ENCODE measurements around the gene IRF2BPL.

The IRF2BPL gene

GRCh38 chr14:76987956-76988520 is 40.5 kb downstream of the IRF2BPL start:
- Histone ChIP-seq H3K9me2 (ENCODE audit: low read depth, low read length) (no peaks in the 10 kb centered on the region), H3K9me3 (ENCODE audit: low read length) (no peaks in the 10 kb centered on the region), H3K4me1 (ENCODE audit: insufficient read depth, low read length, severe bottlenecking) (no peaks in the 10 kb centered on the region), H3K79me2 (ENCODE audit: insufficient read depth, low read length) (no peaks in the 10 kb centered on the region), H3K9ac (ENCODE audit: low read length) (no peak overlapping the region), H2AFZ (ENCODE audit: low read length) (no peak overlapping the region), H4K20me1 (ENCODE audit: insufficient read depth, low read length) (no peaks in the 10 kb centered on the region), H3K4me3 (ENCODE audit: low read depth, low read length, poor library complexity, severe bottlenecking) (no peak overlapping the region), H3K27ac (ENCODE audit: low read depth, low read length, poor library complexity, severe bottlenecking) (no peak overlapping the region), H3F3A (ENCODE audit: insufficient read depth, low read length) (no peaks in the 10 kb centered on the region), H3K36me3 (ENCODE audit: insufficient read depth, low read length) (no peaks in the 10 kb centered on the region), H3K4me2 (ENCODE audit: low read length) (no peak overlapping the region), H3K27me3 (ENCODE audit: insufficient read depth, low read length) (peaks cover 4% of the 10 kb centered on the region; the same call in 1 of the 2 replicates)
- TF ChIP-seq EZH2 (IDR thresholded peaks at IDR 0.05; ENCODE audit: borderline replicate concordance, low read length): no peak
- no peak for TF ChIP-seq CTCF (IDR thresholded peaks at IDR 0.05; ENCODE audit: low read length)

GRCh38 chr14:76986231-76986565 is 42.3 kb downstream of the IRF2BPL start:
- no peak overlapping the region for H3K4me3 ChIP-seq (ENCODE audit: low read depth, low read length, poor library complexity, severe bottlenecking)
- peaks cover 8% of the 10 kb centered on the region; the same call in 1 of the 2 replicates for H3K27me3 ChIP-seq (ENCODE audit: insufficient read depth, low read length)
- no peaks in the 10 kb centered on the region for H3K4me1 ChIP-seq (ENCODE audit: insufficient read depth, low read length, severe bottlenecking)
- no peak overlapping the region for H3K4me2 ChIP-seq (ENCODE audit: low read length)
- TF ChIP-seq EZH2 (IDR thresholded peaks at IDR 0.05; ENCODE audit: borderline replicate concordance, low read length): no peak
- TF ChIP-seq CTCF (IDR thresholded peaks at IDR 0.05; ENCODE audit: low read length): no peak
- H4K20me1 ChIP-seq (ENCODE audit: insufficient read depth, low read length): no peaks in the 10 kb centered on the region
- no peaks in the 10 kb centered on the region for H3F3A ChIP-seq (ENCODE audit: insufficient read depth, low read length)
- no peaks in the 10 kb centered on the region for H3K36me3 ChIP-seq (ENCODE audit: insufficient read depth, low read length)
- no peak overlapping the region for H2AFZ ChIP-seq (ENCODE audit: low read length)
- no peak overlapping the region for H3K27ac ChIP-seq (ENCODE audit: low read depth, low read length, poor library complexity, severe bottlenecking)
- peaks cover 7% of the 10 kb centered on the region for H3K9me3 ChIP-seq (ENCODE audit: low read length)
- H3K9ac ChIP-seq (ENCODE audit: low read length): no peak overlapping the region
- no peaks in the 10 kb centered on the region for H3K9me2 ChIP-seq (ENCODE audit: low read depth, low read length)
- no peaks in the 10 kb centered on the region for H3K79me2 ChIP-seq (ENCODE audit: insufficient read depth, low read length)

- Histone ChIP-seq H3K9me2 (ENCODE audit: low read depth, low read length) (no peaks in the 10 kb centered on the region), H3K9me3 (ENCODE audit: low read length) (peaks cover 8% of the 10 kb centered on the region), H3K36me3 (ENCODE audit: insufficient read depth, low read length) (no peaks in the 10 kb centered on the region), H3K4me3 (ENCODE audit: low read depth, low read length, poor library complexity, severe bottlenecking) (no peak overlapping the region), H3K9ac (ENCODE audit: low read length) (no peak overlapping the region), H3K4me2 (ENCODE audit: low read length) (no peak overlapping the region), H3K79me2 (ENCODE audit: insufficient read depth, low read length) (no peaks in the 10 kb centered on the region), H3K4me1 (ENCODE audit: insufficient read depth, low read length, severe bottlenecking) (no peaks in the 10 kb centered on the region), H4K20me1 (ENCODE audit: insufficient read depth, low read length) (no peaks in the 10 kb centered on the region), H3K27me3 (ENCODE audit: insufficient read depth, low read length) (peaks cover 8% of the 10 kb centered on the region; the same call in 1 of the 2 replicates), H2AFZ (ENCODE audit: low read length) (no peak overlapping the region), H3K27ac (ENCODE audit: low read depth, low read length, poor library complexity, severe bottlenecking) (no peak overlapping the region), H3F3A (ENCODE audit: insufficient read depth, low read length) (no peaks in the 10 kb centered on the region)
- TF ChIP-seq EZH2 (IDR thresholded peaks at IDR 0.05; ENCODE audit: borderline replicate concordance, low read length) (no peak), CTCF (IDR thresholded peaks at IDR 0.05; ENCODE audit: low read length) (no peak)
These were observed 42.8 kb downstream of the IRF2BPL start for GRCh38 chr14:76985540-76986230.
